IPS-20b (cell line): ENCODE results near the gene GK2.

Source experiments
- H3K27ac ChIP-seq: one replicate; pipeline ENCODE4 v1.5.1; 2013; ENCODE audit warnings: low read length
- H3K27me3 ChIP-seq: 2 replicates; pipeline ENCODE4 v1.6.1; 2013; ENCODE audit warnings: mild to moderate bottlenecking, low read length, inconsistent platforms; ENCODE audit not compliant: insufficient read depth
- H3K36me3 ChIP-seq: 2 replicates; pipeline ENCODE4 v1.6.1; 2013; ENCODE audit warnings: low read depth, mild to moderate bottlenecking, inconsistent platforms, low read length, moderate library complexity; ENCODE audit not compliant: insufficient read depth
- H3K4me1 ChIP-seq: 2 replicates; pipeline ENCODE4 v1.6.1; 2013; ENCODE audit warnings: mild to moderate bottlenecking, control low read depth, inconsistent platforms, low read length, moderate library complexity; ENCODE audit not compliant: insufficient read depth
- H3K4me3 ChIP-seq: 2 replicates; pipeline ENCODE4 v1.5.1; 2013; ENCODE audit warnings: mild to moderate bottlenecking, low read length, inconsistent platforms
- H3K9ac ChIP-seq: 2 replicates; pipeline ENCODE4 v1.6.1; 2013; ENCODE audit warnings: low read depth, mild to moderate bottlenecking, inconsistent platforms, low read length, moderate library complexity
- H3K9me3 ChIP-seq: 2 replicates; pipeline ENCODE4 v1.6.1; 2013; ENCODE audit warnings: mild to moderate bottlenecking, low read depth, low read length, inconsistent platforms; ENCODE audit not compliant: insufficient read depth

The GK2 gene

GRCh38 chr4:79421483-79421882 lies 13.5 kb upstream of the GK2 start:
- no peaks in the 10 kb centered on the region for H3K36me3 ChIP-seq
- no peak overlapping the region for H3K4me3 ChIP-seq
- H3K27ac ChIP-seq, result no peak overlapping the region
- H3K9ac ChIP-seq, result no peak overlapping the region
- no peaks in the 10 kb centered on the region for H3K9me3 ChIP-seq
- H3K27me3 ChIP-seq, result no peaks in the 10 kb centered on the region
- H3K4me1 ChIP-seq, result no peaks in the 10 kb centered on the region

- no peak overlapping the region for H3K4me3 ChIP-seq
- no peak overlapping the region for H3K9ac ChIP-seq
- no peaks in the 10 kb centered on the region for H3K36me3 ChIP-seq
Measured at GRCh38 chr4:79413886-79414285, 5.9 kb upstream of the GK2 start.

DNA sequence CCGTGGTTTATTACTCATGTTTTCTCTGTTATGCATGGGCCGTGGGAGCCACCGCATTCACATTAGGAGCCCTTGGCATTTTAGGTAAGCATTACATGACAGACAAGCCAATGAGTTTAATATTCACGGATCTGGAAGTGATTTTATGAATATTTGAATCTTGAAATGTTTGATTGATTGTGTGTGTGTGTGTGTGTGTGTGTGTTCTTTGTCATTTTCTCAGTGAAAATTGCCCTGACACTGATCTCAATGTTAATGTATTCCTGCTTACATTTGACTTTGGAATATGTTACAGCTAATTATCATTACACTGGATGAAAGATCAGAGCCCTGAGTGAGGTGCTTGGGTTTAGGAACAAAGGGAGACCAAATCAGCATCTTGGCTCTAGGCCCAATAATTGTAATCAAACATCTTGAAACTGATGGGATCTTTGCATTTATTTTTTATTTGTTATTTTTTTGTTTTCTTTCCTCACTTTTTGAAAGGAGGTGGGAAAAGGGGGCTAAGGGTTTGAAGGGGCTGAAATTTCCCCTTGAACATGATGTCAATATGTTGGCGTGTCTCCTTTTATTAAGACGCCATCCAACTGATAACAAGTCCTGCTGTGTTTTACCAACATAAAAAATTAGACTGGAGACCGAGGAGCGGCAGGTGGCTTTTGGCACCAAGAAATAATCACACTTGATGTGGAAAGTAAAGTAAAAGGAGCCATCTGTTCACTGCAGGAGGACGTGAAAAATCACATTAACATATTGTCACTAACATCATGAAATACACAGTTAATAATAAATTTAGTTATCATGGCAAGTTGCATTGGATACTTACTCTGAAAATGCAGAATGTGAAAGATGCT lies 5.2 kb upstream of the GK2 start:
- Histone ChIP-seq H3K36me3 (no peaks in the 10 kb centered on the region), H3K4me1 (peaks cover 8% of the 10 kb centered on the region; the same call in 1 of the 2 replicates), H3K27ac (no peak overlapping the region), H3K9me3 (no peaks in the 10 kb centered on the region), H3K27me3 (no peaks in the 10 kb centered on the region), H3K4me3 (no peak overlapping the region), H3K9ac (no peak overlapping the region)

More at GRCh38 chr4:79413886-79414285, 5.9 kb upstream of the GK2 start:
- H3K9me3 ChIP-seq, result no peaks in the 10 kb centered on the region
- no peaks in the 10 kb centered on the region for H3K27me3 ChIP-seq
- peaks cover 8% of the 10 kb centered on the region; the same call in 1 of the 2 replicates for H3K4me1 ChIP-seq
- no peak overlapping the region for H3K27ac ChIP-seq

DNA sequence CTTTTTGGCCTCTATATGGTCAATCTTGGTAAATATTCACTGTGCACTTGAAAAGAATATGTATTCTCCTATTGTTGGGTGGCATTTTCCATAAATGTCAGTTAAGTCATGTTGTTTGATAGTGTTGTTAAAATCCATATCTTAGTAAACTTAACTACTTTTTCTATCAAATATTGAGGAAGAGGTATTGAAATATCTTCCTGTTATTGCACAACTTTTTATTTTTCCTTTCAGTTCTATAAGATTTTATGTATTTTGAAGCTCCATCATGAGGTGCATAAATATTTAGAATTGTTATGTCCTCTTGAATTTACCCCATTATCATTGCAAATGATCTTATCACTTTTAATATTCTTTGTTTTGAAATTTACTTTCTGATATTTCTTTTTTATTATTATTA lies 3.4 kb downstream of the GK2 start:
- Histone ChIP-seq H3K9ac (no peak overlapping the region), H3K27me3 (no peaks in the 10 kb centered on the region), H3K4me1 (peaks cover 4% of the 10 kb centered on the region; the same call in 1 of the 2 replicates), H3K27ac (no peak overlapping the region), H3K36me3 (no peaks in the 10 kb centered on the region), H3K9me3 (no peaks in the 10 kb centered on the region), H3K4me3 (no peak overlapping the region)

DNA sequence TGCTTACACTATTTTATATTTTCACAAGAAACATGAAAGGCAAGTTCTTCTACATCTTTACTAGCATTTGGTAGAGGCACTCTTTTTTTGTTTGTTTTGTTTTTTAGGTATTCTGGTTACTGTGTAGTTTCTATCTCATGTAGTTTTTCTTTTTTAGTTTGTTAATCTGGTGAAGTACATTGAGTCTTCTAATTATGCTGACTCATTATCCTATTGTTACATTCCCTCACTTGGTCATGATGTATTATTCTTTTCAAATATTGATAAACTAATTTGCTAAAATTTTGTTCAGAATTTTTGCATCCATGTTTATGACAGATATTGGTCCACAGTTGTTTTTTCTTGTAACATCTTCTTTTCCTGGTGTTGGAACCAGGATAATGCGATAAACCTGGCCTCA lies 4.7 kb downstream of the GK2 start:
- Histone ChIP-seq H3K27me3 (no peaks in the 10 kb centered on the region), H3K9ac (no peak overlapping the region), H3K4me1 (peaks cover 4% of the 10 kb centered on the region; the same call in 1 of the 2 replicates), H3K4me3 (no peak overlapping the region), H3K9me3 (no peaks in the 10 kb centered on the region), H3K27ac (no peak overlapping the region), H3K36me3 (no peaks in the 10 kb centered on the region)

GRCh38 chr4:79402332-79402851 lies 5.6 kb downstream of the GK2 start:
- no peaks in the 10 kb centered on the region for H3K36me3 ChIP-seq
- H3K4me3 ChIP-seq, result no peak overlapping the region
- no peak overlapping the region for H3K27ac ChIP-seq
- H3K9ac ChIP-seq, result no peak overlapping the region
- no peaks in the 10 kb centered on the region for H3K9me3 ChIP-seq
- peaks cover 4% of the 10 kb centered on the region; the same call in 1 of the 2 replicates for H3K4me1 ChIP-seq
- H3K27me3 ChIP-seq, result no peaks in the 10 kb centered on the region

DNA sequence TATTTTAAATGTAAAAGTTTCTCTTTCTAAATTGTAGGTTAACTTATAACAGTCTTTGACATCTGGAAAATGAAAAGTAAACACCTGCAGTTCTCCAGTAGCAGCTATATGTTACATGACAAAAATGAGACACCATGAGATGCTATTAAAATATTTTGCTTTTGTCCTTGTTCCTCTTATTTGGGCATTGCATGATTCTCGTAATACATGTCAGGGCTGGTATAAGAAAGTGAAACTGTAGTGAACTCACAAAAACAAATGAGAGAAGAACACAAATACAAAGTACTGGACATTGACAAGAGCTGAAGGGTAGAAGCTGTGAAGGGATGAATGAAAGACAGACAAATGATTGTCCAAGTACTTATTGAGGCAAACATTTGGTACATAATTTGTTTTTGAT lies 9.0 kb downstream of the GK2 start:
- no peaks in the 10 kb centered on the region for H3K9me3 ChIP-seq
- no peak overlapping the region for H3K27ac ChIP-seq
- no peaks in the 10 kb centered on the region for H3K27me3 ChIP-seq
- no peak overlapping the region for H3K4me3 ChIP-seq
- peaks cover 4% of the 10 kb centered on the region; the same call in 1 of the 2 replicates for H3K4me1 ChIP-seq
- no peak overlapping the region for H3K9ac ChIP-seq
- H3K36me3 ChIP-seq, result no peaks in the 10 kb centered on the region

- Histone ChIP-seq H3K4me3 (no peak overlapping the region), H3K27ac (no peak overlapping the region), H3K9me3 (no peaks in the 10 kb centered on the region), H3K27me3 (no peaks in the 10 kb centered on the region), H3K4me1 (peaks cover 4% of the 10 kb centered on the region; the same call in 1 of the 2 replicates), H3K9ac (no peak overlapping the region), H3K36me3 (no peaks in the 10 kb centered on the region)
Measured at GRCh38 chr4:79397951-79398350, 10.1 kb downstream of the GK2 start.

DNA sequence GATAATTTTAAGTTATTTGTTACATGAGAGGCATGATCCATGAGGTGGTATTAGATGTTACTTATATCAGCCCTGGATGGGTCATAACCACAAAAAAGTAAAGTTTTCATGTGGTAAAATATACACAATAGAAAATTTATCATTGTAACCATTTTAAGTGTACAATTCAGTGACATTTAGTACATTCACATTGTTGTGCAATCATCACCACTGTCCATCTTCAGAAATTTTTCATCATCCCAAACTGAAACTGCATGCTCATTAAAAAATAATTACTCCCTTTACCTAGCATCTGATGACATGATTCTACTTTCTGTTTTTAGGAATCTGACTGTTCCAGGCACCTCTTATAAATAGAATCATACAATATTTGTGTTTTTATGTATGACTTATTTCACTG lies 11.2 kb downstream of the GK2 start:
- H3K36me3 ChIP-seq, result no peaks in the 10 kb centered on the region
- H3K9me3 ChIP-seq, result no peaks in the 10 kb centered on the region
- H3K27ac ChIP-seq, result no peak overlapping the region
- no peaks in the 10 kb centered on the region for H3K27me3 ChIP-seq
- H3K9ac ChIP-seq, result no peak overlapping the region
- no peaks in the 10 kb centered on the region for H3K4me1 ChIP-seq
- H3K4me3 ChIP-seq, result no peak overlapping the region

DNA sequence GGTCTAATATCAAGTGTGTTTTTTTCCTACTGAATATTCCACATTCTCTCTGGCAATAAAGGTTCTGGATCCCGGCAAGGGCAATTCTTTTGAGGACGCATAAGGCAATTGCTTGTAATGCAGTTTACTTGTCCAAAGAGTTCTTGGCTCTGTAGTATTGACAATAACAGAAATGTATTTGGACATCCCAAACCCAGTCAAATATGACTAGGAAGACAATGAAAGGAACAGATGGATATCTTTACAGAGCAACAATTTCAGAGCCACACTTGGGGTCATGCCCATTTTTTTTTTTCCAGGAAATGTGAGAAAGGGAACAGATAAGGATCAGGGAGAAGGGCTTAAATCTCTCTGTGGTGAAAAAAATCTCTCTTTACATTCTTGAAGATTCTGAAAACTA lies 12.2 kb downstream of the GK2 start:
- H3K27ac ChIP-seq, result no peak overlapping the region

DNA sequence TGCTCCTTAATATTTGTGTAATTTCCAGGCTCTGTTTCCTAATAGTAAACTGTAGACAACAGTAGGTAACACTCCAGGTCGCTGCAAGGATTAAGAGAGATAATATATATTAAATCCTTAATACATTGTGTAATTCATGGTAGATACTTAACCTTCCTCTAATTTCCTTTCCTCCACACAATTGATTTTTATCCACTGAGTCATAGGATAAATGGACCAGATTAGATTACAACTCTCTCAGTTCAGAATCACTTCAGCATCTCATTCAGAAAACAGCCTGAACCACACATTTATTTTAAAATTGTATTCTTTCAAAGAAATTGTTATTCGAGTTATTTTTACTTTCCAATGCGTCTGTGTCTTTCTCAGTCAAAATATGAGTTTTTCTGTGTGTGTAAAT lies 17.1 kb downstream of the GK2 start:
- Histone ChIP-seq H3K9me3 (no peaks in the 10 kb centered on the region), H3K36me3 (no peaks in the 10 kb centered on the region), H3K4me3 (no peak overlapping the region), H3K27me3 (no peaks in the 10 kb centered on the region), H3K9ac (no peak overlapping the region), H3K4me1 (no peaks in the 10 kb centered on the region), H3K27ac (no peak overlapping the region)

More for the DNA sequence above, 12.2 kb downstream of the GK2 start:
- Histone ChIP-seq H3K9ac (no peak overlapping the region), H3K9me3 (no peaks in the 10 kb centered on the region), H3K27me3 (no peaks in the 10 kb centered on the region), H3K36me3 (no peaks in the 10 kb centered on the region), H3K4me1 (no peaks in the 10 kb centered on the region), H3K4me3 (no peak overlapping the region)

DNA sequence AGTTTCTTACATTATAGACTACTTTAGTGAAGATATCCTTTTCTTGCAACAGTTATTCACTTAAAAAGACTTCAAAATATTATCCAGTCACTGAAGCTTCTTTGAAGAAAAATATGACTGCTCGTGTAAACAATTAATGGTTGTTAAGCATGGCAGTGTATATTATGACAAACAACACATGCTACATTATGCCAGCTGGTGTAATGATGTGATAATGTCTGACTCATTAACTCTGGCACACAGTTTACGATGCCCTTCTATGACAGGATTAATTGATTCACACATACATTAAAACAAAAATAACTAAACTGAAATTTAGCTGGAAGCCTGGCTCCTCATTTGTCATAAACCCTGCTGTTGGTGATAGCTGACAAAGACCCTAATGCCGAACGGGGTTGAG lies 22.4 kb downstream of the GK2 start:
- H3K4me3 ChIP-seq, result no peak overlapping the region
- no peaks in the 10 kb centered on the region for H3K36me3 ChIP-seq
- no peak overlapping the region for H3K9ac ChIP-seq
- H3K27me3 ChIP-seq, result no peaks in the 10 kb centered on the region
- H3K9me3 ChIP-seq, result no peaks in the 10 kb centered on the region
- no peaks in the 10 kb centered on the region for H3K4me1 ChIP-seq
- no peak overlapping the region for H3K27ac ChIP-seq
